ENCODE results near the gene EGFL7.

DNA sequence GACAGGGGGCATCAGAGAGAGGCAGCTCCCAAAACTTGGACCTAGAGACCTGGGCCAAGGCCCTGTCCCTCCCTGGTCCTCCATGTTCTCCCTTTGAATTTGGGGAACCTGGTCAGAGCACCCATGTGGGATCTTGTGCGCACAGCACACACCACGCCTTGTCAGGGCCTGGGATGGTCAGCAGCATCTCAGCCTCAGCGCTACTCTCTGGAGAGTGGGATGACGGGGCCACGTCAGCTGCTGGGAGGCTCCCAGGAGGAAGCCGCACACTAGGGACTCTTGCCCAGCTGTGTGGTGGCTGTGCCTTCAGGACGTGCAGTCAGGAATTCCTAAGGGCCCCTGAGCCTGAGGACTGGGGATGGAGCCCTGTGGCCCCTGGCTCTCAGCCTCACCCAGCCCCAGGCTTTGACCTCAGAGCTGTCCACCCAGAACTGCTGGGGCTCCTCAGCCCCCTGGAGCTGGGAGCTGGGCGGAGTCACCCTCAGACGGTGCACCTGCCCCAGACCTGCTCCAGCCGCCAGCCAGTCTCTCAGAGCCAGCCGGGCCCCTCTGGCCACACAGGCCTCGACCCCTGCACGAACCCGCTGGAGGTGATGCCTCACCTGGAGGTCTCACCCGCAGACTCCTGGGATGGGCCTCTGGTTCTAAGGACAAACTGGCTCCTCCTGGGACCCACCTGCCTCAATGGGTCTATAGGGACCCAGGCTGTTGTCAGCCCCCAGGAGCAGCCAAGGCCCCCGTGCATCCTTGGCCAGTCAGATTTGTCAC lies 38.3 kb upstream of the EGFL7 start:
- TF ChIP-seq, protein P1, sequence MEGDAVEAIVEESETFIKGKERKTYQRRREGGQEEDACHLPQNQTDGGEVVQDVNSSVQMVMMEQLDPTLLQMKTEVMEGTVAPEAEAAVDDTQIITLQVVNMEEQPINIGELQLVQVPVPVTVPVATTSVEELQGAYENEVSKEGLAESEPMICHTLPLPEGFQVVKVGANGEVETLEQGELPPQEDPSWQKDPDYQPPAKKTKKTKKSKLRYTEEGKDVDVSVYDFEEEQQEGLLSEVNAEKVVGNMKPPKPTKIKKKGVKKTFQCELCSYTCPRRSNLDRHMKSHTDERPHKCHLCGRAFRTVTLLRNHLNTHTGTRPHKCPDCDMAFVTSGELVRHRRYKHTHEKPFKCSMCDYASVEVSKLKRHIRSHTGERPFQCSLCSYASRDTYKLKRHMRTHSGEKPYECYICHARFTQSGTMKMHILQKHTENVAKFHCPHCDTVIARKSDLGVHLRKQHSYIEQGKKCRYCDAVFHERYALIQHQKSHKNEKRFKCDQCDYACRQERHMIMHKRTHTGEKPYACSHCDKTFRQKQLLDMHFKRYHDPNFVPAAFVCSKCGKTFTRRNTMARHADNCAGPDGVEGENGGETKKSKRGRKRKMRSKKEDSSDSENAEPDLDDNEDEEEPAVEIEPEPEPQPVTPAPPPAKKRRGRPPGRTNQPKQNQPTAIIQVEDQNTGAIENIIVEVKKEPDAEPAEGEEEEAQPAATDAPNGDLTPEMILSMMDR (IDR thresholded peaks at IDR 0.05) = no peak
- TF ChIP-seq EZH2phosphoT487 (IDR thresholded peaks at IDR 0.05) = no peak
- TF ChIP-seq EZH2 (IDR thresholded peaks at IDR 0.05) = no peak
